Right cardiac atrium (tissue), 5 donors: ENCODE data around the gene NME4. TPM values are rescaled to one million over a fixed set of nuclear protein-coding genes. Genes with fewer than 3 reads are reported as not detected.
"Not testable (repeated sequence)": the region's sequence is repeated elsewhere in the genome, so short reads cannot be mapped to it uniquely, and the experiment has no call there.

ENCODE experiments used
- ATAC-seq, 2 donors: fragments of 200-7000 bp; cut with Tn5 transposase; one replicate each; pipeline versions ENCODE4 v1.8.0 to v1.9.1; 2020; ENCODE audit warnings: moderate library complexity in 2 of 2, mild to moderate bottlenecking in 1 of 2
- DNase-seq, 3 donors: peaks; one replicate each; pipeline ENCODE4 v3.0.0-alpha.2; 2020
- H3K27ac ChIP-seq: one replicate; pipeline ENCODE4 v1.5.1; 2013; ENCODE audit warnings: mild to moderate bottlenecking, low read length, control low read depth, moderate library complexity
- H3K27me3 ChIP-seq: one replicate; pipeline ENCODE4 v1.6.1; 2013; ENCODE audit not compliant: control insufficient read depth, insufficient read depth
- H3K4me1 ChIP-seq: one replicate; pipeline ENCODE4 v1.6.1; 2013; ENCODE audit warnings: low read length; ENCODE audit not compliant: control insufficient read depth, insufficient read depth
- H3K4me3 ChIP-seq: one replicate; pipeline ENCODE4 v1.5.1; 2013; ENCODE audit warnings: low read length, control low read depth
- H3K9me3 ChIP-seq: one replicate; pipeline ENCODE4 v1.6.1; 2013; ENCODE audit warnings: low read length; ENCODE audit not compliant: control insufficient read depth
- WGBS: extraction: QIAGEN DNeasy Blood & Tissue Kit; methylation state at CpG from one replicate; pipeline ENCODE4 v1.1.7; 2013; 5-methylcytosine and 5-hydroxymethylcytosine counted together
- intact Hi-C, 4 donors: fragments of 100-400 bp; cut with DNase I; formaldehyde crosslinking; loops; one replicate each; pipeline versions ENCODE4 v1.11.0 to v1.14.0; 2022 to 2023
- polyA plus RNA-seq: library from polyadenylated mRNA; stranded (reverse); fragments of 200-250 nt; gene quantifications from one replicate; pipeline ENCODE4 v1.2.3, GENCODE V29; 2013
- total RNA-seq, 4 donors: library from RNA; stranded (reverse); fragmentation: NEBNext Ultra II Directional; extraction: Animal tissue kit (Norgen Biotek cat#: 25700); gene quantifications; one replicate each; pipeline ENCODE4 v1.2.1, GENCODE V29; 2021
- donor health status: healthy with polysubstance abuse.
- donor health status: DM: no; HTN: yes; CAD: no.
- donor health status: DM: no; HTN: no; CAD: no.
- donor health status: DM: no; HTN: yes; CAD: no; lungs with severe emphysema.
- donor health status: DM: yes; HTN: yes; CAD: no.

The NME4 gene
- total and polyA plus RNA-seq, 5 donors: 49.7 to 86.4 (median 69.0) TPM

GRCh38 chr16:354971-355461 is 42.0 kb upstream of the NME4 start:
- 85% methylated on average over 10 of the region's 10 CpGs for WGBS
- Histone ChIP-seq H3K27me3 (no peaks in the 10 kb centered on the region), H3K4me1 (no peaks in the 10 kb centered on the region), H3K27ac (no peak overlapping the region), H3K4me3 (no peak overlapping the region), H3K9me3 (no peaks in the 10 kb centered on the region)
- intact Hi-C loops: loop anchor here in 2 of 4 donors (5.0 to 10.0 kb wide), 3 partner anchors 118 to 248 kb away; partner anchors contain the start of gene FAM234A (in 1 of the 2)
- no peak for ATAC-seq
- DNase-seq: peak in 2 of 3 donors; percentile 55 to 59

GRCh38 chr16:356741-357140 is 40.3 kb upstream of the NME4 start:
- ATAC-seq (no peak), DNase-seq (no peak)
- 66% methylated on average over 12 of the region's 12 CpGs for WGBS
- Histone ChIP-seq H3K27me3 (no peaks in the 10 kb centered on the region), H3K4me3 (no peak overlapping the region), H3K9me3 (no peaks in the 10 kb centered on the region), H3K4me1 (no peaks in the 10 kb centered on the region), H3K27ac (no peak overlapping the region)
- intact Hi-C loops: loop anchor here in 1 of 4 donors (10.0 kb wide), 1 partner anchor 122 kb away; the partner anchor contains the start of gene FAM234A

- no peaks in the 10 kb centered on the region for H3K9me3 ChIP-seq
- intact Hi-C loops: loop anchor here in 1 of 4 donors (10.0 kb wide), 1 partner anchor 124 kb away; the partner anchor contains the start of gene FAM234A
- H3K27ac ChIP-seq: no peak overlapping the region
- H3K4me1 ChIP-seq: no peaks in the 10 kb centered on the region
- WGBS: 78% methylated on average over 19 of the region's 19 CpGs
- DNase-seq (peak in 2 of 3 donors; percentile 52 to 62), ATAC-seq (no peak)
- no peaks in the 10 kb centered on the region for H3K27me3 ChIP-seq
- no peak overlapping the region for H3K4me3 ChIP-seq
Measured at GRCh38 chr16:359067-359763, 37.8 kb upstream of the NME4 start.

DNA sequence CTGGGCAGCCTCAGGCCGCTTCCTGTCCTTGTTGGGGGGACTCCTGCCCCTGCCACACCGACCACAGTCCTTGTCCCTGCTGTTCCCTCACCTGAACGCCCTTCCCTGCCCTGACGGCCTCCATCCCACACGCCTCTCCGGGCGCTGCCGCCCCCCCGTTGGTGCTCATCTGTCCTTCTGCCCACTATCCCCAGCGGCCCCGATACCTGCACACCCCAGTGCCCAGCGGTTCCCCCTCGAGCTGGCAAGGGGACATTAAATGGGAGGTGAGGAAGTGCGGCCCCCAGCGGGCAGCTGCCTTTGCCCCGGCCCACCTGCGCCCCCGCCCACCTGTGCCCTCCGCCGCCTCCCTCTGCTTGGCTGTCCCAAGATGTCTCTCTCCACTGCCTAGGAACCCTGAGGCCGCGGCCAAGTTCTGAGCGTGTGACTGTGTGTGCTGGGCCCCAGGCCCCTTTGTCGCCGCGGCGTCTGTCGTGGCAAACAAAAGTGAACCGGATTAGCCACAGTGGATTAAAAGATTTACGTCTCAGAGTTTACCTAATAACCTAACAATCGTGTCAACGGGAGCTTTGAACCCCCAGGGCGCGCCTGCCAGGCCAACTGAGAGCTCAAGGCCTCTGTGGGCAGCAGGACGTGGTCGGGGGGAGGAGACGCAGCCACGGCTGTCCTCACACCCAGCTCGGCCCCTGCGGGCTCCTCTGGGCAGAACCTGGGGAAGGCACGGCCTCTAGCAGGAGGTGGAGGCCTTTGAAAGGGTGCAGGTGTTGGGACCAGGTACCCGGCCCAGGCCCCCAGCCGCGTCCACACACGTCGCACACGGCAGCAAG is 36.9 kb upstream of the NME4 start:
- Histone ChIP-seq H3K27me3 (no peaks in the 10 kb centered on the region), H3K4me3 (no peak overlapping the region), H3K27ac (no peak overlapping the region), H3K4me1 (no peaks in the 10 kb centered on the region), H3K9me3 (no peaks in the 10 kb centered on the region)
- intact Hi-C loops: loop anchor here in 3 of 4 donors (5.0 to 10.0 kb wide), 2 partner anchors 125 to 253 kb away; partner anchors contain the start of gene FAM234A (in 1 of the 3)
- DNase-seq: peak in 1 of 3 donors; percentile 39
- no peak for ATAC-seq
- 91% methylated on average over 47 of the region's 47 CpGs for WGBS

DNA sequence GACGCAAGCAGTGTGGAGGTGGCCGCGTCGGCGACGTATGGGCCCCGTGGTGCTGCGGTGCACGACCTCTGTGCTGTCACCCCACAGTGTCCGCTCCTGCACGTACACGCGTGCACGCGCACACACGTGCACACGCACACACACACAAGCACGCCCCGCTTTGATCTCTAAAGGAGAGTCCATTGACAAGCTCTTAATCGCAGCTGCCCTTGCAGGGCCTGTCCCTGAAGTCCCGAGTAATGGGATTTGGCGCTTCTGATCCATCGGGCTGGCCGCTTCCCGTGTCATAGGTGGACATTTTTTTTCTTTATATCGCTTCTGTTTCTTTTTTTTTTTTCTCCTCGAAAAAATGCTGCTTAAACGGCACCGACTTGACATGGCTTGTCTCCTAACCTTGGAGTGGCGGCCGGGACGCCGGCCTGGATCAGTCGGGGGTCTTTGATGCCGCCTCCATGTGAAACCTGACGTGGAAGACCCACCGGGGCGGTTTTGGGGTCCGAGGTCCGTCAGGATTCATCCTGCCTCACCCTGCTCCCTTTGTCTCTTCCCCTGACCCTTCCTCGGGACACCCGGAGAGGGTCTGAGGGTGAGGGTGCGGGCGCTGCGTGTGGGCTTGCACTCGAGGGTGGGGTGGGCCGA is 36.2 kb upstream of the NME4 start:
- Histone ChIP-seq H3K4me3 (no peak overlapping the region), H3K27ac (no peak overlapping the region), H3K4me1 (no peaks in the 10 kb centered on the region), H3K9me3 (no peaks in the 10 kb centered on the region), H3K27me3 (no peaks in the 10 kb centered on the region)
- intact Hi-C loops: loop anchor here in 2 of 4 donors (5.0 kb wide), 1 partner anchor 254 kb away; no protein-coding TSS in a partner anchor
- 93% methylated on average over 47 of the region's 47 CpGs for WGBS
- no peak for ATAC-seq
- DNase-seq: peak in 1 of 3 donors; percentile 56

- WGBS: 85% methylated on average over 30 of the region's 30 CpGs
- Histone ChIP-seq H3K27ac (no peak overlapping the region), H3K9me3 (no peaks in the 10 kb centered on the region), H3K4me3 (no peak overlapping the region), H3K4me1 (no peaks in the 10 kb centered on the region), H3K27me3 (no peaks in the 10 kb centered on the region)
- intact Hi-C loops: loop anchor here in 2 of 4 donors (5.0 kb wide), 1 partner anchor 254 kb away; no protein-coding TSS in a partner anchor
- ATAC-seq: no peak
- DNase-seq: peak in 1 of 3 donors; percentile 52
Measured at GRCh38 chr16:361341-361871, 35.6 kb upstream of the NME4 start.

DNA sequence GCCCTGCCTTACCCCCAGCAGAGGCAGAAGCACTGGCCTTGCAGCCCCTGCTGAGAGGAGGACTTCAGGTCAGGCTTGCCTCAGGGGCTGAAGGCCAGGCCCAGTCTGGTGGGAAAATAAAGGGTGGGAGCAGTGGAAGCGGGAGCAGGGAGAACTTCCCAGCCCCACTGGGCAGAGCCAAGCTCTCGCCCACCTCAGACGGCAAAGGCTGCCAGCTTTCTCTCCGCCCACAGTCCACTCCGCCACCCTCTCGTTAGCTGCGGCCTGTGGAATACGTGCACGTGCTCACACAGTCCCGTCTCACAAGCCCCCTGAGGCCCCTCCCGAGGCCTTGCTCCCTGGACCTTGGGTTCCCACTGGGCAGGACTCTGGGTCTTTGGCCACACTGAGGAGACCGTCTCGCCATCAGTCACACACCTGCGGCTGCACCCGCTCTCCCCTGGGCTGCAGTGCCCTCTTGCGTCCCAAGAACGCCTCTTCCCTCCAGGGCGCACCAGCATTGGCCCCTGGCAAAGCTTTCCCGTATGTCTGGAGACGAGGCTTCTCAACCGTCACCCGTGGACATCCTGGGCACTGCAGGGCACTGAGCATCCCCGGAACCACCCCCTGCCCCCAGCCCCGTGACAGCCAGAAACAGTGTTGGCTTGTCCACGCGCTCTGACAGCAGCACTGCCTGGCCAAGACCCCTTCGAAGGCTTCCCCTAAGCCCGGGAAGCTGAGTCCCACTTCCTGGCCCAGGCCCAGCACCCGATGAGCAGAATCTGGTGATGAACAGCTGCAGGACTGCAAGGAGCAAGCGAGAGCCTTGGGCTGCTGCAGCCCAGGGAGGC is 34.9 kb upstream of the NME4 start:
- Histone ChIP-seq H3K27me3 (no peaks in the 10 kb centered on the region), H3K27ac (no peak overlapping the region), H3K4me1 (no peaks in the 10 kb centered on the region), H3K4me3 (no peak overlapping the region), H3K9me3 (no peaks in the 10 kb centered on the region)
- ATAC-seq: peak; percentile 79 to 80
- WGBS: 27% methylated on average over 30 of the region's 30 CpGs
- intact Hi-C loops: loop anchor here in 2 of 4 donors (5.0 kb wide), 1 partner anchor 255 kb away; no protein-coding TSS in a partner anchor
- peak; percentile 71 to 88 (median 86) for DNase-seq

DNA sequence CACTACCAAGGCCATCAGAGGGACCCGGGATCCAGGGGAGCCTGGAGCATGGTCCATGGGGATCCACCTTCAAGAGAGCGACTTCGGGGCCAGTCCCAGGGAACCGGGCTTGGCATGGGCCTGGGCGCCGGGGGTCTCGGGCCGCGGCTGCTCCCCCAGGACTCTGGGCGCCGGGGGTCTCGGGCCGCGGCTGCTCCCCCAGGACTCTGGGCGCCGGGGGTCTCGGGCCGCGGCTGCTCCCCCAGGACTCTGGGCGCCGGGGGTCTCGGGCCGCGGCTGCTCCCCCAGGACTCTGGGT is 34.3 kb upstream of the NME4 start:
- not testable (repeated sequence) for H3K27me3 ChIP-seq, H3K4me3 ChIP-seq, H3K4me1 ChIP-seq, H3K27ac ChIP-seq, DNase-seq, ATAC-seq, H3K9me3 ChIP-seq
- intact Hi-C loops: loop anchor here in 2 of 4 donors (5.0 kb wide), 1 partner anchor 255 kb away; no protein-coding TSS in a partner anchor
- WGBS: 87% methylated on average over 15 of the region's 24 CpGs

GRCh38 chr16:363110-363765 is 33.8 kb upstream of the NME4 start:
- Histone ChIP-seq H3K4me1 (no peaks in the 10 kb centered on the region), H3K4me3 (no peak overlapping the region), H3K27ac (no peak overlapping the region), H3K9me3 (no peaks in the 10 kb centered on the region), H3K27me3 (no peaks in the 10 kb centered on the region)
- WGBS: 51% methylated on average over 20 of the region's 20 CpGs
- ATAC-seq: no peak
- DNase-seq: peak in 1 of 3 donors; percentile 48
- intact Hi-C loops: loop anchor here in 2 of 4 donors (5.0 kb wide), 1 partner anchor 256 kb away; no protein-coding TSS in a partner anchor
